22Rv1 (cell line): ENCODE results near the gene MSI2.

Source experiments
- H3K27ac ChIP-seq: fragments of 450-650 bp; 2 replicates; pipeline ENCODE4 v1.5.1; 2017
- CTCF ChIP-seq: fragments of 450-650 bp; IDR thresholded peaks from 2 replicates; pipeline ENCODE4 v1.5.1; 2017; ENCODE audit warnings: mild to moderate bottlenecking
- ZFX ChIP-seq: fragments of 450-650 bp; IDR thresholded peaks from 2 replicates; pipeline ENCODE4 v1.6.1; 2017; ENCODE audit warnings: antibody characterized with exemption, borderline replicate concordance

The MSI2 gene

GRCh38 chr17:57600074-57600473 lies 343.8 kb downstream of the MSI2 start:
- no peak for TF ChIP-seq CTCF
- TF ChIP-seq ZFX, result no peak
- H3K27ac ChIP-seq, result no peak overlapping the region

- TF ChIP-seq ZFX, result no peak
- TF ChIP-seq CTCF, result no peak
- H3K27ac ChIP-seq, result no peak overlapping the region
These were observed 344.9 kb downstream of the MSI2 start for GRCh38 chr17:57601143-57601735.

- peak overlapping the region; percentile 77 for H3K27ac ChIP-seq
- TF ChIP-seq CTCF (no peak), ZFX (no peak)
These were observed 346.6 kb downstream of the MSI2 start for GRCh38 chr17:57602896-57603295.

- H3K27ac ChIP-seq, result peak overlapping the region; percentile 77
- no peak for TF ChIP-seq CTCF
- TF ChIP-seq ZFX, result no peak
These were observed 347.2 kb downstream of the MSI2 start for GRCh38 chr17:57603546-57603945.

GRCh38 chr17:57603978-57604377 lies 347.7 kb downstream of the MSI2 start:
- no peak for TF ChIP-seq ZFX
- TF ChIP-seq CTCF, result no peak
- peak overlapping the region; percentile 77 for H3K27ac ChIP-seq

- H3K27ac ChIP-seq, result peak overlapping the region; percentile 77
- TF ChIP-seq CTCF, result no peak
- no peak for TF ChIP-seq ZFX
These were observed 348.7 kb downstream of the MSI2 start for GRCh38 chr17:57604771-57605674.

- H3K27ac ChIP-seq, result peak overlapping the region; percentile 77
- TF ChIP-seq CTCF, result no peak
- TF ChIP-seq ZFX, result no peak
These were observed 349.4 kb downstream of the MSI2 start for GRCh38 chr17:57605675-57606105.
